ENCODE data around the gene HAGHL. TPM values are rescaled to one million over a fixed set of nuclear protein-coding genes. Genes with fewer than 3 reads are reported as not detected.

The HAGHL gene
- total RNA-seq, 1 experiment from 2014 or later = 6.8 TPM

- ChIA-PET POLR2A (no interaction called here), CTCF (no interaction called here)
- H3K4me1 ChIP-seq = peaks cover 37% of the 10 kb centered on the region
- H3K36me3 Mint-ChIP-seq (ENCODE audit: insufficient read depth, unreplicated experiment) = peaks cover 14% of the 10 kb centered on the region
- no peak overlapping the region for H3K4me3 ChIP-seq (ENCODE audit: low read depth, low read length)
- no peak for TF ChIP-seq CTCF (IDR thresholded peaks at IDR 0.05; ENCODE audit: insufficient read depth in 1 of 2, low read depth in 1 of 2, low read length in 1 of 2, severe bottlenecking in 1 of 2, unreplicated experiment in 1 of 2)
- peaks cover 3% of the 10 kb centered on the region for H3K4me1 Mint-ChIP-seq (ENCODE audit: low read depth, unreplicated experiment)
- no peaks in the 10 kb centered on the region for H3K36me3 ChIP-seq (ENCODE audit: control insufficient read depth, insufficient read depth, low read length)
- intact Hi-C loops (cut with micrococcal nuclease; ENCODE audit: unreplicated experiment) = loop anchor here (10.0 kb wide), 1 partner anchor 67 kb away; the partner anchor contains the start of genes CHTF18 and RPUSD1
- H3K27ac Mint-ChIP-seq (ENCODE audit: unreplicated experiment) = no peak overlapping the region
- H3K9me3 Mint-ChIP-seq (ENCODE audit: unreplicated experiment) = no peaks in the 10 kb centered on the region
- no peaks in the 10 kb centered on the region for H3K27me3 Mint-ChIP-seq (ENCODE audit: insufficient read depth, unreplicated experiment)
- H3K9me3 ChIP-seq = no peaks in the 10 kb centered on the region
- H3K4me3 Mint-ChIP-seq (ENCODE audit: unreplicated experiment) = no peak overlapping the region
- no peak for DNase-seq
- H3K27me3 ChIP-seq (replicated peaks; ENCODE audit: control insufficient read depth, insufficient read depth, low read length) = no peaks in the 10 kb centered on the region
- BruUV-seq (replicated peaks) = no TSS peak
Measured at GRCh38 chr16:717450-718245, 9.3 kb upstream of the HAGHL start.

GRCh38 chr16:718389-718788 lies 8.5 kb upstream of the HAGHL start:
- CTCF ChIA-PET = no interaction called here
- Mint-ChIP-seq H3K4me1 (ENCODE audit: low read depth, unreplicated experiment) (no peaks in the 10 kb centered on the region), H3K27ac (ENCODE audit: unreplicated experiment) (no peak overlapping the region), H3K9me3 (ENCODE audit: unreplicated experiment) (no peaks in the 10 kb centered on the region), H3K4me3 (ENCODE audit: unreplicated experiment) (no peak overlapping the region), H3K36me3 (ENCODE audit: insufficient read depth, unreplicated experiment) (peaks cover 10% of the 10 kb centered on the region), H3K27me3 (ENCODE audit: insufficient read depth, unreplicated experiment) (no peaks in the 10 kb centered on the region)
- no peaks in the 10 kb centered on the region for H3K27me3 ChIP-seq (replicated peaks; ENCODE audit: control insufficient read depth, insufficient read depth, low read length)
- POLR2A ChIA-PET = no interaction called here
- no peak for DNase-seq
- H3K4me1 ChIP-seq = peaks cover 37% of the 10 kb centered on the region
- no peaks in the 10 kb centered on the region for H3K36me3 ChIP-seq (ENCODE audit: control insufficient read depth, insufficient read depth, low read length)
- no TSS peak for BruUV-seq (replicated peaks)
- intact Hi-C loops (cut with micrococcal nuclease; ENCODE audit: unreplicated experiment) = loop anchor here (10.0 kb wide), 1 partner anchor 66 kb away; the partner anchor contains the start of genes CHTF18 and RPUSD1
- H3K4me3 ChIP-seq (ENCODE audit: low read depth, low read length) = no peak overlapping the region
- TF ChIP-seq CTCF (IDR thresholded peaks at IDR 0.05; ENCODE audit: insufficient read depth in 1 of 2, low read depth in 1 of 2, low read length in 1 of 2, severe bottlenecking in 1 of 2, unreplicated experiment in 1 of 2) = no peak
- no peaks in the 10 kb centered on the region for H3K9me3 ChIP-seq

- no peak for DNase-seq
- Mint-ChIP-seq H3K4me3 (ENCODE audit: unreplicated experiment) (peak overlapping the region; percentile 73), H3K36me3 (ENCODE audit: insufficient read depth, unreplicated experiment) (peaks cover 10% of the 10 kb centered on the region), H3K27ac (ENCODE audit: unreplicated experiment) (peak overlapping the region; percentile 22), H3K9me3 (ENCODE audit: unreplicated experiment) (no peaks in the 10 kb centered on the region), H3K27me3 (ENCODE audit: insufficient read depth, unreplicated experiment) (no peaks in the 10 kb centered on the region), H3K4me1 (ENCODE audit: low read depth, unreplicated experiment) (no peaks in the 10 kb centered on the region)
- BruUV-seq (replicated peaks) = no TSS peak
- intact Hi-C loops (cut with micrococcal nuclease; ENCODE audit: unreplicated experiment) = loop anchor here (10.0 kb wide), 1 partner anchor 66 kb away; the partner anchor contains the start of genes CHTF18 and RPUSD1
- H3K27me3 ChIP-seq (replicated peaks; ENCODE audit: control insufficient read depth, insufficient read depth, low read length) = no peaks in the 10 kb centered on the region
- TF ChIP-seq CTCF (IDR thresholded peaks at IDR 0.05; ENCODE audit: insufficient read depth in 1 of 2, low read depth in 1 of 2, low read length in 1 of 2, severe bottlenecking in 1 of 2, unreplicated experiment in 1 of 2) = no peak
- H3K36me3 ChIP-seq (ENCODE audit: control insufficient read depth, insufficient read depth, low read length) = no peaks in the 10 kb centered on the region
- CTCF ChIA-PET = no interaction called here
- POLR2A ChIA-PET = no interaction called here
- peaks cover 37% of the 10 kb centered on the region for H3K4me1 ChIP-seq
- no peaks in the 10 kb centered on the region for H3K9me3 ChIP-seq
- no peak overlapping the region for H3K4me3 ChIP-seq (ENCODE audit: low read depth, low read length)
Measured at GRCh38 chr16:718922-719321, 8.0 kb upstream of the HAGHL start.
